ENCODE results near the gene FH. TPM values are rescaled to one million over a fixed set of nuclear protein-coding genes. Genes with fewer than 3 reads are reported as not detected.

FH gene
- total RNA-seq, 1 donor from 2014 or later, result 56.0 TPM

- DNase-seq (no peak), ATAC-seq (ENCODE audit: low read depth) (no peak)
- intact Hi-C loops (cut with micrococcal nuclease), result no loop called here
- no peaks in the 10 kb centered on the region for H3K36me3 Mint-ChIP-seq (ENCODE audit: low read depth)
- no peaks in the 10 kb centered on the region for H3K4me1 Mint-ChIP-seq
- no peak overlapping the region for H3K27ac Mint-ChIP-seq
- no peak overlapping the region for H3K4me3 Mint-ChIP-seq
- ChIA-PET POLR2A (no interaction called here), CTCF (no interaction called here)
- no peak for TF ChIP-seq CTCF (IDR thresholded peaks at IDR 0.05)
- peaks cover 10% of the 10 kb centered on the region for H3K27me3 Mint-ChIP-seq
- no peaks in the 10 kb centered on the region for H3K9me3 Mint-ChIP-seq
Measured at GRCh38 chr1:241464985-241465384, 54.6 kb downstream of the FH start.

GRCh38 chr1:241462391-241462790 lies 57.2 kb downstream of the FH start:
- DNase-seq (no peak), ATAC-seq (ENCODE audit: low read depth) (no peak)
- H3K4me1 Mint-ChIP-seq, result no peaks in the 10 kb centered on the region
- H3K9me3 Mint-ChIP-seq, result no peaks in the 10 kb centered on the region
- CTCF ChIA-PET, result no interaction called here
- TF ChIP-seq CTCF (IDR thresholded peaks at IDR 0.05), result no peak
- no peak overlapping the region for H3K27ac Mint-ChIP-seq
- H3K27me3 Mint-ChIP-seq, result peaks cover 14% of the 10 kb centered on the region
- H3K4me3 Mint-ChIP-seq, result no peak overlapping the region
- intact Hi-C loops (cut with micrococcal nuclease), result no loop called here
- no peaks in the 10 kb centered on the region for H3K36me3 Mint-ChIP-seq (ENCODE audit: low read depth)
- POLR2A ChIA-PET, result no interaction called here

- H3K27ac Mint-ChIP-seq, result no peak overlapping the region
- intact Hi-C loops (cut with micrococcal nuclease), result no loop called here
- H3K9me3 Mint-ChIP-seq, result no peaks in the 10 kb centered on the region
- ATAC-seq (ENCODE audit: low read depth) (no peak), DNase-seq (no peak)
- H3K36me3 Mint-ChIP-seq (ENCODE audit: low read depth), result no peaks in the 10 kb centered on the region
- ChIA-PET POLR2A (no interaction called here), CTCF (no interaction called here)
- H3K4me3 Mint-ChIP-seq, result no peak overlapping the region
- no peak for TF ChIP-seq CTCF (IDR thresholded peaks at IDR 0.05)
- H3K4me1 Mint-ChIP-seq, result no peaks in the 10 kb centered on the region
- peaks cover 14% of the 10 kb centered on the region for H3K27me3 Mint-ChIP-seq
Measured at GRCh38 chr1:241460098-241460873, 59.3 kb downstream of the FH start.

GRCh38 chr1:241459186-241459802 lies 60.3 kb downstream of the FH start:
- DNase-seq, result no peak
- no peak for ATAC-seq (ENCODE audit: low read depth)
- Mint-ChIP-seq H3K27ac (no peak overlapping the region), H3K4me3 (no peak overlapping the region), H3K36me3 (ENCODE audit: low read depth) (no peaks in the 10 kb centered on the region), H3K9me3 (no peaks in the 10 kb centered on the region), H3K4me1 (no peaks in the 10 kb centered on the region), H3K27me3 (peaks cover 14% of the 10 kb centered on the region)
- ChIA-PET CTCF (no interaction called here), POLR2A (no interaction called here)
- intact Hi-C loops (cut with micrococcal nuclease), result no loop called here
- no peak for TF ChIP-seq CTCF (IDR thresholded peaks at IDR 0.05)

- H3K9me3 Mint-ChIP-seq, result no peaks in the 10 kb centered on the region
- intact Hi-C loops (cut with micrococcal nuclease), result no loop called here
- peaks cover 14% of the 10 kb centered on the region for H3K27me3 Mint-ChIP-seq
- no peak for ATAC-seq (ENCODE audit: low read depth)
- no peaks in the 10 kb centered on the region for H3K36me3 Mint-ChIP-seq (ENCODE audit: low read depth)
- ChIA-PET CTCF (no interaction called here), POLR2A (no interaction called here)
- H3K4me3 Mint-ChIP-seq, result no peak overlapping the region
- no peaks in the 10 kb centered on the region for H3K4me1 Mint-ChIP-seq
- no peak overlapping the region for H3K27ac Mint-ChIP-seq
- no peak for DNase-seq
- TF ChIP-seq CTCF (IDR thresholded peaks at IDR 0.05), result no peak
Measured at GRCh38 chr1:241457421-241457820, 62.1 kb downstream of the FH start.

Data from activated B cell treated with CpG ODN at 0.5 μM for 24 hours (primary cell).